T-helper 17 cell (primary cell): Measurements from ENCODE around the gene RB1. TPM values are rescaled to one million over a fixed set of nuclear protein-coding genes. Genes with fewer than 3 reads are reported as not detected.
A peak's percentile ranks its signal among the peaks of the same experiment; 100 is the strongest.

Source experiments
- ATAC-seq: fragments of 150-1000 bp; cut with Tn5 transposase; 2 replicates; pipeline ENCODE4 v1.10.0; 2021; ENCODE audit warnings: mild to moderate bottlenecking, moderate library complexity
- DNase-seq, 3 donors: peaks; one replicate each; pipeline versions ENCODE4 v3.0.0 to v3.0.0-alpha.2; 2020 to 2021
- H3K9me3 ChIP-seq: one replicate; pipeline ENCODE4 v1.7.0; 2013; ENCODE audit warnings: low read length, mild to moderate bottlenecking; ENCODE audit not compliant: control insufficient read depth, poor library complexity, severe bottlenecking
- H3K27ac Mint-ChIP-seq: one replicate; pipeline ENCODE4 v1.8.0; 2022; ENCODE audit warnings: mild to moderate bottlenecking, moderate library complexity, mixed read lengths
- H3K27me3 Mint-ChIP-seq: one replicate; pipeline ENCODE4 v1.8.0; 2022; ENCODE audit warnings: mixed read lengths
- H3K36me3 Mint-ChIP-seq: one replicate; pipeline ENCODE4 v1.8.0; 2022; ENCODE audit warnings: low read depth, mixed read lengths
- H3K4me1 Mint-ChIP-seq: one replicate; pipeline ENCODE4 v1.8.0; 2022; ENCODE audit warnings: mild to moderate bottlenecking, mixed read lengths
- H3K4me3 Mint-ChIP-seq: one replicate; pipeline ENCODE4 v1.8.0; 2022; ENCODE audit warnings: mild to moderate bottlenecking, moderate library complexity, mixed read lengths
- total RNA-seq, 4 donors: library from RNA in 2 of 4; stranded (reverse) in 2 of 4; gene quantifications; one replicate each; pipeline ENCODE4 v1.2.3 and lab custom pipeline; 2022 to 2026

The RB1 gene
- total RNA-seq, 2 donors from 2014 or later, result 15.9 to 16.2 TPM

DNA sequence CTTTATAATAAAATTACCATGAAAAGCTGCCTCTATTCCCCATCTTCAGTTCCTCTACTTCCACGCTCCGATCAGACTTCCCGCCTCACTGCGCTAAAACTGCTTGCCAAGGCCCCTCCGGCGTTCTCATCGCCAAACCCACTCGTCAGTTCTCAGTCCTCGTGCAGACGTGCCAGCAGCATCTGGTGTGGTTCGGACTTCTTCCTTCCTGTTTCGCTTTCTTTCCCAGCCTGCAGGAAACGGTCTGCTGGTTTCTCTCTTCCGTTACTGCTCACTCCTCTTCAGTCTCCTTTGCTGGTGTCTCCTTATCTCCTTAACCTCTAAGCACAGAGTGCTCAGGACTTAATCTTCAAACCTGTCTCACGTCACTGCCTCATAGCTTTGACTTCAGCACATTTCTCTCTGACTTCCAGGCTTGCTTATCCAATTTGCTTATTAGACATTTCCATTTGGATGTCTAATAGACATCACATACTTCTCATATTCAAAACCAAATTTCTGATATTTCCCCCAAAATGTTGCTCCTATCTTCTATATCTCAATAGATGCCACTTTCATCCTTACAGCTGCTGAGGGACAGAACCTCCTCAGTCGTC lies 189.0 kb downstream of the RB1 start:
- Mint-ChIP-seq H3K4me3 (no peak overlapping the region), H3K4me1 (peaks cover 28% of the 10 kb centered on the region), H3K27me3 (no peaks in the 10 kb centered on the region), H3K27ac (no peak overlapping the region), H3K36me3 (peaks cover 2% of the 10 kb centered on the region)
- DNase-seq, result peak; percentile 39 to 60 (median 48)
- ATAC-seq, result peak; percentile 87
- H3K9me3 ChIP-seq, result no peaks in the 10 kb centered on the region

GRCh38 chr13:48493066-48493765 lies 189.7 kb downstream of the RB1 start:
- ATAC-seq, result peak; percentile 33
- Mint-ChIP-seq H3K36me3 (peaks cover under 1% of the 10 kb centered on the region), H3K4me3 (no peak overlapping the region), H3K27me3 (no peaks in the 10 kb centered on the region), H3K4me1 (peaks cover 27% of the 10 kb centered on the region), H3K27ac (no peak overlapping the region)
- no peaks in the 10 kb centered on the region for H3K9me3 ChIP-seq
- no peak for DNase-seq

DNA sequence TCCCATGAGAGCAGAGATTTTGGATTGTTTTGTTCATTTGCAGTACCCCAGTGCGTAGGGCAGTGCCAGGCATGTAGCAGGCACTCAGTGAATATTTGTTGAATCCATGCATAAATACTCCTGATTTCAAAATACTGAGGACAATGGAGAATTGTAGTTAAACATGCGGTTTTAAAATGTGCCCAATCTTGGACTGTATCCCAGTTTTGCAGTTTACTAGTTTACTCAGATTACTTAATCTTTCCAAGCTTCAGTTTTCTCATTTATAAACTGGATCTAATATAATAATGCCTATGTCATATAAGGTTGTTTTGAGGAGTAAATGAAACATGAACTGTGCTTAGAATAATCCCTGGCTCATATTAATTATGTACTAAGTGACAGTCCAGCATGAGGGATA lies 190.3 kb downstream of the RB1 start:
- DNase-seq (no peak), ATAC-seq (no peak)
- Mint-ChIP-seq H3K27ac (no peak overlapping the region), H3K4me1 (peaks cover 25% of the 10 kb centered on the region), H3K36me3 (no peaks in the 10 kb centered on the region), H3K27me3 (no peaks in the 10 kb centered on the region), H3K4me3 (no peak overlapping the region)
- H3K9me3 ChIP-seq, result no peaks in the 10 kb centered on the region

- Mint-ChIP-seq H3K4me1 (peaks cover 26% of the 10 kb centered on the region), H3K4me3 (no peak overlapping the region), H3K27me3 (no peaks in the 10 kb centered on the region), H3K27ac (no peak overlapping the region), H3K36me3 (no peaks in the 10 kb centered on the region)
- ATAC-seq, result no peak
- DNase-seq, result no peak
- H3K9me3 ChIP-seq, result no peaks in the 10 kb centered on the region
Observed at GRCh38 chr13:48494874-48495273, 191.3 kb downstream of the RB1 start.

DNA sequence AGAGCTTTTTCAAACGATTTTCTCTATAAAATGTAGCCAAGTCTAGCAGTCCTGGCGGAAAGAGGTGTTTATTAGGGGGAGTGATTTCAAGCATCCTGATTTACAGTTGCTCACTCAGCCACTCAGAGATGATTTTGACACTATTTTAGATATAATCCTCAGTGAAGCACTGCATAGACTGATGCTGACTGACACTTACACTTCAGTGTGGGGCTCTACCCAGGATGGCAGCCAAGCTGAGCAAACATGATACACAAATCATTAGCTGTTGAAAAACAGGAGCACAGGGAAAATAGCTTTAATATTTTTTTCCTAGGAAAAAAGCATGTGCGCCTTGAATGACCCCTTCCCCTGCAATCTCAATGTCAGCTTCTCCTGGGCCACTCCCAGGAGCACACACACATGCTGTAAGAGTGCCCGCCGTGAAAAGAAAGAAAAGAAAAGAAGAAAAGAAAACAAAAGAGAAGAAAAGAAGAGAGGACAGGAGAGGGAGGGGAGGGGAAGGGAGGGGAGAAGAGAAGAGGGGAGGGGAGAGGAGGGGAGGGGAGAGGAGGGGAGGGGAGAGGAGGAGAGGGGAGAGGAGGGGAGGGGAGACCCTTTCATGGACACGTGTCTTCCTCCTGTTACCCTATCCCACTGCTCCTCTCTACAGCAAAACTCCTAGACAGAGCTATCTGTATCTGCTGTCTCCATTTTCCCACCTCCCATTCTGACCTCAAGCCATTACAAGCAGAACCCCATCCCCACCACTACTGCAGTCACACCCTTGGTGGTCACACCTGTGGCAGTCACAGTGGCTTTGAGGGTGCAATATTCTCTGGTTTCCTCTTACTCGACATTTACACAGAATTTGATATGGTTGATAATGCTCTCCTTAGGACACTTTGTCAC lies 193.0 kb downstream of the RB1 start:
- H3K9me3 ChIP-seq, result no peaks in the 10 kb centered on the region
- DNase-seq (no peak), ATAC-seq (no peak)
- H3K36me3 Mint-ChIP-seq, result no peaks in the 10 kb centered on the region
- peak overlapping the region; percentile 80 for H3K4me3 Mint-ChIP-seq
- peaks cover 25% of the 10 kb centered on the region for H3K4me1 Mint-ChIP-seq
- H3K27me3 Mint-ChIP-seq, result no peaks in the 10 kb centered on the region
- H3K27ac Mint-ChIP-seq, result peak overlapping the region; percentile 86

DNA sequence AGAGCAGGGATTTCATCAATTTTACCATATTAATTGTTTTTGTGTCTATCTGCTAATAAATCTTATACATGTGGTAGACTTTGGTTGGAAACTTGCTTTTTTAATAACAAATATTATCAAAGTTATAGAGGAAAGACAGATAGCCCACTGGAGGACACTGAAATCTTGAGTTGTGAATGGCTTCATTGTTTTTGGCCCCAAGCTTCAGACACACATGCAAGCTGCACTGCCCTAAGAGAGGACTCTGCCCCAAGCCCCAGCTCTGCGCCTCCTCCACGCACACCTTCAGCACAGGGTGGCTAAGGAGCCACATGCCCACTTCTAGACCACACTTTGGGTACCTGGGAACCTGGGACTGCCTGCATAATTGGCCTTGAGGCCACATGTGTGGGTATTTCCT lies 194.1 kb downstream of the RB1 start:
- ATAC-seq, result no peak
- DNase-seq, result no peak
- Mint-ChIP-seq H3K36me3 (no peaks in the 10 kb centered on the region), H3K4me1 (peaks cover 27% of the 10 kb centered on the region), H3K27ac (peak overlapping the region; percentile 86), H3K4me3 (no peak overlapping the region), H3K27me3 (no peaks in the 10 kb centered on the region)
- H3K9me3 ChIP-seq, result no peaks in the 10 kb centered on the region

DNA sequence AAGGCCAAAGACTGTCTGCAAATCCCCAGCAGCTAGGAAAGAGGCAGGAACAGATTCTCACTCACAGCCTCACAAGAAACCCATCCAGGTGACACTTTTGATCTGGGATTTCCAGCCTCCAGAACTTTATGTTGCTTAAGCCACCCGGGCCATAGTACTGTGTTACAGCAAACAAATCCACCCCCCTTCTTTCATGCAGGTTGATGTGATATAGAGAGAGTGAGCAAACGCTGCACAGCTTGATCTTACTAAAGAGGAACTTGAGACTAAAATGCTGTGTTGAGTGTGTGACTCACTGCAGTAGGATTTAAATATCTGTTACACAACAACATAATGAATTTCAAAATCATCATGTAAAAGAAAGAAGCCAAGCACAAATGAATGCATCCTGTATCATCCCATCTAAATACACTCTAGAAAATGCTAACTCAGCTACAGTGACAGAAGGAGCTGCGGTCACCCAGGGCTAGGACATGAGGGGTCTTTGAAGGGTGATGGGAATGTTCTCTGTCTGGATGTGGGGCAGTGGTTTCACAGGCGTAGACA lies 197.2 kb downstream of the RB1 start:
- no peak overlapping the region for H3K4me3 Mint-ChIP-seq
- H3K27me3 Mint-ChIP-seq, result no peaks in the 10 kb centered on the region
- ATAC-seq, result peak; percentile 10
- no peak for DNase-seq
- H3K4me1 Mint-ChIP-seq, result peaks cover 49% of the 10 kb centered on the region
- H3K9me3 ChIP-seq, result no peaks in the 10 kb centered on the region
- H3K36me3 Mint-ChIP-seq, result no peaks in the 10 kb centered on the region
- no peak overlapping the region for H3K27ac Mint-ChIP-seq

GRCh38 chr13:48501705-48502104 lies 198.2 kb downstream of the RB1 start:
- no peaks in the 10 kb centered on the region for H3K9me3 ChIP-seq
- Mint-ChIP-seq H3K27me3 (no peaks in the 10 kb centered on the region), H3K4me1 (peaks cover 54% of the 10 kb centered on the region), H3K4me3 (no peak overlapping the region), H3K27ac (peak overlapping the region; percentile 27), H3K36me3 (no peaks in the 10 kb centered on the region)
- DNase-seq (no peak), ATAC-seq (no peak)

DNA sequence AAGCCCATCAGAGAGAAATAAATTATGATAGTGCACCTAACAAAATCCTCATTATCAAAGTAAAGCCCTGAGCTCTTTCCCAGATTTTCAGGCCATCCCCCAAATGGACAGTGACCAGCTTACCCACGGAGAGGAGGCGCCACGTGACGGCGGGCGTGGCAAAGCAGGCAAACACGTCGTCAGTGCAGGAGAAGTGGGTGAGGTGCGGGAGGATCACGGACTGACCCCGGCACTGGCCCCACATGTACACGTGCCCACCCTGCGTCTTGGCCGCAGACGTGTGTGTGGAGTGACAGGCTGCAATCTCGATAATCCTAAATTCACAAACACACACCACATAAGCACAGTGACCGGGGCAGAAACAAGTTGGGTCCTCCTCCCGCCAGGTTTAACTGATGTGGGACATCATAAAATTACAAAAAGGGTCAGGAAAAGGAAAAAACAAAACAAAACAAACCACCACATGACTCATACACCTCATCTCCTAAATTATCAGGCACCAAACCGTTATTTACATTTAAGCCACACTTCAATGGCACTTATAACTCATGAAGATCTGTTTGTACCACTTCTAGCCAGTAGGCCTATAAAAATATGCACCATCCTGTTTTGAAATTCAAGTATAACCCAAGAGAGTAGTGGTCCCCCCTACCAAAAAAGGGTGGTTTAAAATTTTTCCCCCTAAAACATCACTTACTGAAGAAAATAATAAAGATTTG lies 199.2 kb downstream of the RB1 start:
- H3K27me3 Mint-ChIP-seq, result no peaks in the 10 kb centered on the region
- H3K9me3 ChIP-seq, result no peaks in the 10 kb centered on the region
- DNase-seq (no peak), ATAC-seq (no peak)
- H3K4me3 Mint-ChIP-seq, result peak overlapping the region; percentile 47
- peaks cover 56% of the 10 kb centered on the region for H3K4me1 Mint-ChIP-seq
- no peaks in the 10 kb centered on the region for H3K36me3 Mint-ChIP-seq
- peak overlapping the region; percentile 63 for H3K27ac Mint-ChIP-seq

- Mint-ChIP-seq H3K27ac (peak overlapping the region; percentile 97), H3K4me3 (peak overlapping the region; percentile 84), H3K36me3 (peaks cover 3% of the 10 kb centered on the region), H3K27me3 (no peaks in the 10 kb centered on the region), H3K4me1 (peaks cover 48% of the 10 kb centered on the region)
- ATAC-seq, result no peak
- H3K9me3 ChIP-seq, result no peaks in the 10 kb centered on the region
- DNase-seq, result no peak
Observed at GRCh38 chr13:48504606-48505005, 201.1 kb downstream of the RB1 start.

DNA sequence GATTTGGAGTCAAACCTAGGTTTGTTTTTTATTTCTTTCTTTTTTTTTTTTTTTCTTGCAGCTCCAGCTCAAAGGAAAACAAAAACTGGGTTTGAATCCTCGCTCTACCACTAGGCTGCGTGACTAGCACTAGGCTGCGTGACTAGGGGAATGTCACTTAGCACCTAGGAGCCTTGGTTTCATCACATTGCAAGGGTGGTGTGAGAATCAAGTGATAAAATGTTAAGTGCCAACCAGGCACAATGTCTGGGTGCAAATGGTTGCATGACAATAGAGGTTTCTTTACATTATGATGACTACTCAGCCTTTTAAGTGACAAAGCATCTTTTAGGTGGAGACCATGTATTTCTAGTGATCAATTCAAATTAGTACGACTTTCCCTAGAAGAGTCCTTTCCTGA lies 201.5 kb downstream of the RB1 start:
- peaks cover 50% of the 10 kb centered on the region for H3K4me1 Mint-ChIP-seq
- ATAC-seq, result no peak
- peak overlapping the region; percentile 84 for H3K4me3 Mint-ChIP-seq

DNA sequence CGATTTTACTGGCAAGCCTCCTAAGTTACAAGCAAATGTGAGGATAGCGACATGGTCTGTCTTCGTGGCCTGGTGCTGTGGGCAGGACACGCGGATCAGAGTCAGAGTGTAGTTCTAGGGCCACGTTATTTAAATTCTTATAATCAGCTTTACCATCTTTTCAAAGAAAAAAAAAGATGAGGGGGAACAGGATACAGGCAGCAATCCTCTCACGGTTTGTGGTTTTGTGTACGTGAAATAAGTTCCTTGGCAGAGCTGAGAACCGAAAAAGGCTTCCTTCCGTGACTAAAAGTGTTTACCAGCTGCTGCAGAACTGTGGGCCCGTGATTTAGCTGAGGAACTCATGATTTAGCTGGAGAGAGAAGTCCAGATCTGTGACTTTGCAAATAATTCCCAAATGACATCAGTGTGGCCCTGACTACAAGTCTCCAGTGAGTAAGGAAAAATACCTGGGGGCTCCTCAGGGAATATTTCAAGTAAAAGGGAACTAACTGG lies 202.1 kb downstream of the RB1 start:
- Mint-ChIP-seq H3K27ac (peak overlapping the region; percentile 97), H3K36me3 (peaks cover 3% of the 10 kb centered on the region)

More for the DNA sequence above, 201.5 kb downstream of the RB1 start:
- DNase-seq, result no peak
- no peaks in the 10 kb centered on the region for H3K27me3 Mint-ChIP-seq
- peaks cover 3% of the 10 kb centered on the region for H3K36me3 Mint-ChIP-seq
- no peaks in the 10 kb centered on the region for H3K9me3 ChIP-seq
- peak overlapping the region; percentile 97 for H3K27ac Mint-ChIP-seq

More for the DNA sequence above, 202.1 kb downstream of the RB1 start:
- Mint-ChIP-seq H3K27me3 (no peaks in the 10 kb centered on the region), H3K4me1 (peaks cover 54% of the 10 kb centered on the region), H3K4me3 (peak overlapping the region; percentile 84)
- no peaks in the 10 kb centered on the region for H3K9me3 ChIP-seq
- ATAC-seq, result peak; percentile 92
- DNase-seq, result peak in 1 of 3 donors; percentile 34
